22Rv1 (cell line): ENCODE measurements around the gene GRIA1.

ENCODE experiments used
- H3K27ac ChIP-seq: fragments of 450-650 bp; 2 replicates; pipeline ENCODE4 v1.5.1; 2017
- ZFX ChIP-seq: fragments of 450-650 bp; IDR thresholded peaks from 2 replicates; pipeline ENCODE4 v1.6.1; 2017; ENCODE audit warnings: antibody characterized with exemption, borderline replicate concordance
- TF ChIP-seq, protein P1 (sequence below): fragments of 450-650 bp; IDR thresholded peaks from 2 replicates; pipeline ENCODE4 v1.5.1; 2017; ENCODE audit warnings: mild to moderate bottlenecking

Gene GRIA1

DNA sequence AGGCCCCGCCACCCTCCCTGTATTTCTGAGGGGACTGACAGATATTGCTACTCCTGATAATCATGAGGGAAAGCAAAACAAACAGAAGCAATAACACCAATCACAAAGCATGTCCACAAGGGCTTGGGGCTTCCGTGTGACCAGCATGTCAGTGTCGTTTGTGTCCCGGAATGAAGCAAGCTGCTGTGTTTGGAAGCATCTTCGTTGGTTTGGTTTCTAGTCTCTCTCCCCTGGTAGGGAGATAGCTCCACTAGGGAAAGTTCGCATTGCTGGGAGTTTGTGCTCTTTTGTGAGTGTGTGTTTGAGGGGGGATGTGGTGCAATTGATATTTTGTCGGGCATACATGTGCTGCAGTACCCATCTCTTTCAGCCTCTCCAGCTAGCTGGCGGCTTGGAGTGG is 1.4 kb downstream of the GRIA1 start:
- no peak overlapping the region for H3K27ac ChIP-seq
- TF ChIP-seq, protein P1, sequence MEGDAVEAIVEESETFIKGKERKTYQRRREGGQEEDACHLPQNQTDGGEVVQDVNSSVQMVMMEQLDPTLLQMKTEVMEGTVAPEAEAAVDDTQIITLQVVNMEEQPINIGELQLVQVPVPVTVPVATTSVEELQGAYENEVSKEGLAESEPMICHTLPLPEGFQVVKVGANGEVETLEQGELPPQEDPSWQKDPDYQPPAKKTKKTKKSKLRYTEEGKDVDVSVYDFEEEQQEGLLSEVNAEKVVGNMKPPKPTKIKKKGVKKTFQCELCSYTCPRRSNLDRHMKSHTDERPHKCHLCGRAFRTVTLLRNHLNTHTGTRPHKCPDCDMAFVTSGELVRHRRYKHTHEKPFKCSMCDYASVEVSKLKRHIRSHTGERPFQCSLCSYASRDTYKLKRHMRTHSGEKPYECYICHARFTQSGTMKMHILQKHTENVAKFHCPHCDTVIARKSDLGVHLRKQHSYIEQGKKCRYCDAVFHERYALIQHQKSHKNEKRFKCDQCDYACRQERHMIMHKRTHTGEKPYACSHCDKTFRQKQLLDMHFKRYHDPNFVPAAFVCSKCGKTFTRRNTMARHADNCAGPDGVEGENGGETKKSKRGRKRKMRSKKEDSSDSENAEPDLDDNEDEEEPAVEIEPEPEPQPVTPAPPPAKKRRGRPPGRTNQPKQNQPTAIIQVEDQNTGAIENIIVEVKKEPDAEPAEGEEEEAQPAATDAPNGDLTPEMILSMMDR: no peak
- no peak for TF ChIP-seq ZFX

GRCh38 chr5:153496835-153497234 is 6.4 kb downstream of the GRIA1 start:
- TF ChIP-seq, protein P1: peak; percentile 57
- no peak for TF ChIP-seq ZFX
- H3K27ac ChIP-seq: no peak overlapping the region

DNA sequence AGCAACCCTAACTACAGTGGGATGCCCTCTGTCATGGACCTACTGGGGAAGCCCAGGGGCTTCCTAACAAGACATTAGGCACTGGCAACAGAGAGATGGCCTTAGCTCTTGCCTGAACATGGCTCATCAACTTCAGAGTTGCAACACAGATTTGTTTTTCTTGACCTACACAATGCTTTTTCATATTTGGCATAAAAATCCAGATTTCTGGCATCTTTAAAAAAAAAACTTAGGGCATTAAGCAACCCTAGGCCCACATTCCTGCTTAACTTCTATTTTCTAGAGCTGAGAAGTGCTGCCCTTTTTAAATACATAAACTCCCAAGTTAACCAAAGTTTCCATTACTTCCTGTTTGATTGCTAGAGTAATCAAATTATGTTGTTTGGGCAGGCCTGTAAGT is 8.0 kb downstream of the GRIA1 start:
- TF ChIP-seq, protein P1: no peak
- TF ChIP-seq ZFX: no peak
- no peak overlapping the region for H3K27ac ChIP-seq

DNA sequence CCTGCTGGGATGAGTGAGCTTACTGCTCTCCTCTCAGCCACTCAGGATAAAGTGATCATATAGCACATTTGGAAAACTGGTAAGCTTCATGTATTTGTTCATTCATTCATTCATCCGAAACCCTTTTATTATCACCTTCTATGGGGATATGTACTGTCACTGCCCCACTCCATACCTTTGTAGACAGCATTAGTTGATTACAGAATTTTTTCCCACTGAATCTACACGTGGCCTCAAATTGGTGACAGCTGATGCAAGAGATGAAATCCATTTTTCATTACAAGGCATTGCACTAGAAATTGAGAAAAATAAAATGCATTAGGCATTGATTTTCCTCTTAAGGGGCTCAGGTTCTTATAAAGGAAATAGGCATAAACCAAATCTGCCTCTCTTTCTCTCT is 9.7 kb downstream of the GRIA1 start:
- no peak for TF ChIP-seq ZFX
- H3K27ac ChIP-seq: no peak overlapping the region

DNA sequence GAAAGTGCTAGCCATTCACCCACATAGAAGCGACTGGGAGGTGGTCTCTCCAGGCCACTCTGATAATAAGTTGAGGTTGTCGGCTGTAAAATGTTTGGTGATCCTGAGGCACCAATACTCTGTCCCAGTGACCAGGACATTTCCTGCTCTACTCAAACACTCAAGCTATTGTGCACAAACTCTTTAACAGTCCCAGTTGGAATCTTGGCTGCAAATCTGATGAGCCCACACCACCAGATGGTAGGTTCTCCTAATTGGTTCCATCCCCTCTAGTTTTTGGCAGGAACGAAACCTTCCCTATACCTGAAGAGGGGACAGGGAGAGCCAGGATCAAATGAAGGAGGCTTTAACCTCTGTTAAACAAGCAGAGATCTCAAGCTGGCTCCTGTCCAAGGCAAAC is 14.3 kb downstream of the GRIA1 start:
- TF ChIP-seq, protein P1: no peak
- no peak for TF ChIP-seq ZFX
- no peak overlapping the region for H3K27ac ChIP-seq

DNA sequence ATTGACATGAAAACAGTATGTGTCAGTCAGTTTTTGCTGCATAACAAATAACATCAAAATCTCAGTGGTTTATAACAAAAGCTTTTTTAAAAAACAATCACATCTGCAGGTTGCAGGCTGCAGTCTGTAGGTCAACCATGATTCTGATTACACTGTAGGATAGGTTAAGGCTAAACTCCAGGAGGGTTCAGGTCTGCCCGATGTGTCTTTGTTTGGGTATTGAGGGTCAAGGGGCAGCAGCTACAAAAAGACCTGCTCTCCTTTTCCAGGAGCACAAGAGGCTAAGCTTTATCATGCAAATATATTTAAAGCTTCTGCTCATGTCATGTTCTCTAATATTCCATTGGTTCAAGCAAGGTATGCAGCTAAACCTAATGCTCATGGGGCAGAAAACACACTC is 18.2 kb downstream of the GRIA1 start:
- no peak overlapping the region for H3K27ac ChIP-seq
- TF ChIP-seq, protein P1: no peak
- no peak for TF ChIP-seq ZFX

- TF ChIP-seq ZFX: no peak
- TF ChIP-seq, protein P1: no peak
These were observed 21.2 kb downstream of the GRIA1 start for GRCh38 chr5:153511622-153512021.

DNA sequence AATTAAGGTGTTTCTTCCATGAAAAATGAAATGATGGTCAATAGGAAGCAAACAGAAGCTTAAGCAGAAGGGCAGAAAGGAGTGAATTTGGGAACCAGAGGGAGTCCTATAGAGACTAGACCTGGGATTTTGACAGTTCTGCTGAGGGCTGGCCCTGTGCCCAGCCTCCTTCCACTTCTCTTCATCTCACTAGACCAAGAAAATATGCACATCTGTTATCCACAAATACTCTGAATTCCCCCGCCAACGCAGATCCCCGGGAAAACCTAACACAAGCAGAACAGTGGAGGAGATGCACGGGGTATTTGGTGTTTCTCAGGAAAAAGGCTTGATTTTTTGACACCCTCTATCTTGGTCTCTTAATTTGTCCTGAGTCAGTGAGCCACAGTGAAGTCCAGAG is 22.7 kb downstream of the GRIA1 start:
- H3K27ac ChIP-seq: no peak overlapping the region
- TF ChIP-seq ZFX: no peak
- TF ChIP-seq, protein P1: no peak

More at GRCh38 chr5:153511622-153512021, 21.2 kb downstream of the GRIA1 start:
- no peak overlapping the region for H3K27ac ChIP-seq
